Esophagus muscularis mucosa (tissue), 4 donors: ENCODE data around the gene GATAD2B. TPM values are rescaled to one million over a fixed set of nuclear protein-coding genes. Genes with fewer than 3 reads are reported as not detected.

Experiments used
- DNase-seq: peaks from one replicate; pipeline ENCODE4 v3.0.0-alpha.2; 2017; ENCODE audit errors: extremely low spot score
- H3K27ac ChIP-seq, 4 donors: fragments of 200-600 bp; sonication (generic); replicated peaks in 1 of 4; 1 replicate in 3 of 4; 2 replicates in 1 of 4; pipeline ENCODE4 v1.5.1; 2016 to 2019; ENCODE audit warnings: mild to moderate bottlenecking in 1 of 4
- H3K27me3 ChIP-seq, 4 donors: fragments of 200-600 bp; sonication (generic); one replicate each; pipeline versions ENCODE4 v1.5.1 to v1.6.0; 2016 to 2019
- H3K36me3 ChIP-seq, 4 donors: fragments of 200-600 bp; sonication (generic); one replicate each; pipeline ENCODE4 v1.5.1; 2016 to 2019
- H3K4me1 ChIP-seq, 4 donors: fragments of 200-600 bp; sonication (generic); one replicate each; pipeline ENCODE4 v1.5.1; 2016 to 2019
- H3K4me3 ChIP-seq, 4 donors: fragments of 200-600 bp; sonication (generic); 1 replicate in 2 of 4; 2 replicates in 2 of 4; pipeline ENCODE4 v1.5.1; 2016 to 2019; ENCODE audit warnings: mild to moderate bottlenecking in 4 of 4, moderate library complexity in 1 of 4
- H3K9me3 ChIP-seq, 4 donors: fragments of 200-600 bp; sonication (generic); 1 replicate in 3 of 4; 2 replicates in 1 of 4; pipeline ENCODE4 v1.5.1; 2016 to 2019
- CTCF ChIP-seq, 3 experiments: fragments of 200-600 bp in 2 of 3; fragments of 450-650 bp in 1 of 3; sonication (generic) in 2 of 3; IDR thresholded peaks; one replicate each; pipeline ENCODE4 v1.5.1; 2017 to 2019; ENCODE audit warnings: antibody characterized with exemption in 3 of 3, mild to moderate bottlenecking in 2 of 3, moderate library complexity in 1 of 3
- EP300 ChIP-seq: sonication (generic); formaldehyde crosslinking; IDR thresholded peaks from one replicate; pipeline ENCODE4 v1.6.1; 2017; ENCODE audit warnings: antibody characterized with exemption
- POLR2A ChIP-seq: fragments of 450-650 bp; IDR thresholded peaks from one replicate; pipeline ENCODE4 v1.6.1; 2017; ENCODE audit warnings: antibody characterized with exemption, moderate library complexity, mild to moderate bottlenecking, low read depth
- POLR2AphosphoS5 ChIP-seq, 2 donors: sonication (generic); formaldehyde crosslinking; IDR thresholded peaks; one replicate each; pipeline ENCODE4 v1.6.1; 2017; ENCODE audit warnings: antibody characterized with exemption in 2 of 2
- WGBS: methylation state at CpG from one replicate; pipeline ENCODE4 v1.1.5; 2018; 5-methylcytosine and 5-hydroxymethylcytosine counted together
- intact Hi-C: fragments of 100-400 bp; cut with DNase I; formaldehyde crosslinking; loops from one replicate; pipeline ENCODE4 v1.15.1; 2023
- total RNA-seq, 4 donors: library from RNA; depleted of rRNA; stranded (reverse); fragments of >200 nt; gene quantifications; one replicate each; pipeline versions ENCODE4 v1.1.0 to v1.2.1, GENCODE V29; 2016

The GATAD2B gene
- total RNA-seq, 4 donors from 2014 or later, result 21.9 to 30.5 (median 26.4) TPM

GRCh38 chr1:153776845-153777370, 145.9 kb downstream of the GATAD2B start:
- TF ChIP-seq CTCF (IDR thresholded peaks at IDR 0.05) (no peak), POLR2A (no peak)
- DNase-seq, result no peak
- Histone ChIP-seq H3K36me3 (peaks cover 0 to 30% (median 21%) of the 10 kb centered on the region in 4 donors), H3K27me3 (no peaks in the 10 kb centered on the region), H3K4me3 (peak overlapping the region in 3 of 4 donors; percentile 81 to 85 (median 82)), H3K4me1 (peaks cover 70 to 84% (median 78%) of the 10 kb centered on the region in 4 donors), H3K9me3 (no peaks in the 10 kb centered on the region), H3K27ac (peak overlapping the region; percentile 87 to 95 (median 91))
- 93% methylated on average over 8 of the region's 10 CpGs for WGBS
- intact Hi-C loops, result no loop called here

GRCh38 chr1:153776352-153776751, 146.4 kb downstream of the GATAD2B start:
- peaks cover 76 to 87% (median 83%) of the 10 kb centered on the region in 4 donors for H3K4me1 ChIP-seq
- peaks cover 0 to 35% (median 27%) of the 10 kb centered on the region in 4 donors for H3K36me3 ChIP-seq
- no peaks in the 10 kb centered on the region for H3K9me3 ChIP-seq
- peak overlapping the region; percentile 77 to 85 (median 82) for H3K4me3 ChIP-seq
- WGBS, result 71% methylated on average over 4 of the region's 10 CpGs
- no peak for DNase-seq
- TF ChIP-seq POLR2AphosphoS5 (IDR thresholded peaks at IDR 0.05), result no peak
- intact Hi-C loops, result no loop called here
- H3K27me3 ChIP-seq, result no peaks in the 10 kb centered on the region
- H3K27ac ChIP-seq, result peak overlapping the region; percentile 87 to 95 (median 91)

GRCh38 chr1:153775458-153776327, 147.1 kb downstream of the GATAD2B start:
- 0% methylated on average over 18 of the region's 83 CpGs for WGBS
- H3K4me3 ChIP-seq, result peak overlapping the region; percentile 77 to 85 (median 82)
- TF ChIP-seq CTCF (IDR thresholded peaks at IDR 0.05) (peak in 1 of 3 experiments; percentile 4), EP300 (no peak), POLR2AphosphoS5 (IDR thresholded peaks at IDR 0.05) (peak; percentile 32 to 71)
- no peaks in the 10 kb centered on the region for H3K9me3 ChIP-seq
- intact Hi-C loops, result no loop called here
- H3K27ac ChIP-seq, result peak overlapping the region; percentile 87 to 95 (median 91)
- peaks cover 0 to 42% (median 33%) of the 10 kb centered on the region in 4 donors for H3K36me3 ChIP-seq
- no peak for DNase-seq
- no peaks in the 10 kb centered on the region for H3K27me3 ChIP-seq
- peaks cover 82 to 94% (median 89%) of the 10 kb centered on the region in 4 donors for H3K4me1 ChIP-seq

GRCh38 chr1:153774780-153775457, 147.9 kb downstream of the GATAD2B start, which contains the start of gene SLC27A3:
Gene SLC27A3 (plus strand): TSS chr1:153775407. CDS start chr1:153775498, 91 bp downstream.
- H3K36me3 ChIP-seq, result peaks cover 5 to 49% (median 40%) of the 10 kb centered on the region in 4 donors
- TF ChIP-seq POLR2AphosphoS5 (IDR thresholded peaks at IDR 0.05), result peak; percentile 22 to 27
- TF ChIP-seq EP300, result no peak
- peak in 1 of 3 experiments; percentile 4 for TF ChIP-seq CTCF (IDR thresholded peaks at IDR 0.05)
- WGBS, result 3% methylated on average over 25 of the region's 35 CpGs
- H3K27ac ChIP-seq, result peak within 1 kb of the TSS; percentile 87 to 95 (median 91)
- intact Hi-C loops, result no loop called here
- peak; percentile 94 for DNase-seq
- no peaks in the 10 kb centered on the region for H3K9me3 ChIP-seq
- H3K27me3 ChIP-seq, result no peaks in the 10 kb centered on the region
- H3K4me3 ChIP-seq, result peak within 1 kb of the TSS; percentile 77 to 85 (median 82)
- H3K4me1 ChIP-seq, result peaks cover 84 to 91% (median 87%) of the 10 kb centered on the region in 4 donors
